DLD1 (cell line): Measurements from ENCODE around the gene TMPRSS6.

Experiments used
- in situ Hi-C: cut with HindIII; loops from 2 replicates; pipeline ENCODE4 v1.10.0; 2017; ENCODE audit warnings: low sequenced_read_pairs

TMPRSS6 gene

DNA sequence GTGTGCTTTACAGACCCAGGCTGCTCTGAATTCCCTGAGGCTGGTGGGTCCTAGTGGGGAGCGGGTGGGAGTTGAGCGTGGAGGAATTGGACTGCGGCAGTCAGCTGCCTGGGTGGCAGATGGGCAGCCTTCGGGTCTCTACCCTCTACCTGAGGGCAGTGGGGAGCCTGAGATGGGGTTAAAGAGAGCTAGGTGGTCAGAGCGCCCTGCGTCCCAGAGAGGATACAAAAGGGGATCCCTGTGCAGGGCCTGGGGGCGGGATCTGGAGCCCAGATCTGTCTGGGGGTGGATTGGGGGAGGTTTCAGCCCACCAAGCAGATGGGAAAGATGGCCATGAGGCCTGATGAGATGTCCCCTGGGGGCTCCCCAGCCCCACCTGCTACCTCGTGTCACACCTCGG is 39.8 kb downstream of the TMPRSS6 start:
- in situ Hi-C loops: no loop called here

DNA sequence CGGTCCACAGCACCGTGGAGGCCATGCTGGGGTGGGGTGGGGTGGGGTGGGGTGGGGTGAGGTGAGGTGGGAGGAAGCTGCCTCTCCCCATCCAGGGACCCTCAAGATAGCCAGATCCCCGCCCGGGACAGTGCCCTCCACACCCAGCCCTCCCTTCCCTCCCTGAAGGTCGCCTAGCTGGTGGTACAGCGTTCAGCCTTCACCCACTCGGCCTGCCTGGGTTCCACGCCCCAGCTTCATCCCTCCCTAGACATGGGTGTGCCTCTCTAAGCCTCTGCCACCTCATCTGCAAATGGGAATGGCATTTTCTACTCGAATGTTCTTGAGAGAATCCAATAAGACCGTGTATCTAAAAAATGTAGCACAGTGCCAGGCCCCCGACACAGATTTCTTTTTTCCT is 40.2 kb downstream of the TMPRSS6 start:
- in situ Hi-C loops: no loop called here

DNA sequence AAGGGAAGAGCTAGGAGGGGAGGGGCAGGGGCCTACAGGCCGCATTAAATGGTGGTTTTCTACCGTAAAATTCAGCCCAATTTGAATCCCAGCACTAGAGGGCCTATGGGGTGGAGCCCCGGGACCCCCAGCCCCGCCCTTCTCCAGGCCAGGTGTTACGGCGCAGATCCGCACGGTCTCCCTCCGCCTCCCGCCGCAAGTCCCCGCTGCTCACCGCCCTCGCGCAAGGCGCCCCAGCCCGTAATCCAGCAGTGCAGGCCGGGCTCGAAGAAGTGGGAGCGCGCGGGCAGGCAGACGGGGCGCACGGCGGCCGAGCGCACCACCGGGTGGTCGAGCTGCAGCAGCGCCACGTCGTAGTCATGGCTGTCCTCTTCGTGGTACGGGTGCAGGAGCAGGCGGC is 40.7 kb downstream of the TMPRSS6 start:
- in situ Hi-C loops: no loop called here

DNA sequence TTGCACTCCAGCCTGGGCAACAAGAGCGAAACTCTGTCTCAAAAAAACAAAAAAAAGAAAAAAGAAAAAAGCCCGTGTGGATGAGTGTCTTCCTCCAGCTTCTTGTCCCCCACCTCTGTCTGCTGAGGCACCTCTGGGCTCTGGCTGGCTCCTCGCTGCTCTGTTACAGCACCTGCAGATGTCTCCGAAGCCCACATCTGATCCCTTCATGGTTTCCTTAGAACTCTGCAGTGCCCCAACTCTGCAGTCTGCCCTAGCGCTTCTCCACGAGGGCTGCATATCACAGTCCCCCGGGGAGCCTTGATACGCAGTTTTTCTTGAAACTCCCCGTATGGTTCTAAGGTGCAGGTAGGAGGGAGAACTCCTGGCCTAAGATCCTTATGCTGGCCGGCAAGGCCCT is 42.1 kb downstream of the TMPRSS6 start:
- in situ Hi-C loops: no loop called here

DNA sequence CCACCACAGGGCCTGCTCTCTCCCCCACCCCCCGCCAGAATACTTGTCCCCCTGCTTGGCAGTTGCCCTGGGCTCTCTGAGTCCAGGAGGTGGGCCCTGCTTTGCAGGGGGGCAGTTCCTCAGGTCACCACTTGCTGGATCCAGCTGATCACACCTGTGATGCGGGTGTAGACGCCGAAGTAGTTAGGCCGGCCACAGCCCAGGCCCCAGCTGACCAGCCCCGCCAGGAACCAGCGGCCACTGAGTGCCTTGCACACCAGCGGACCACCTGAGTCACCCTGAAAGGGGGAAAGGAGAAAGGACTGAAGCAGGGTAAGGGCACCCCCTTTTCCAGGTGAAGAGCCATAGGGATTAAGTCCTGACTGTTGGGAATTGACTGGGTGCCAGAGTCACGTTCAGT is 43.6 kb downstream of the TMPRSS6 start:
- in situ Hi-C loops: no loop called here

DNA sequence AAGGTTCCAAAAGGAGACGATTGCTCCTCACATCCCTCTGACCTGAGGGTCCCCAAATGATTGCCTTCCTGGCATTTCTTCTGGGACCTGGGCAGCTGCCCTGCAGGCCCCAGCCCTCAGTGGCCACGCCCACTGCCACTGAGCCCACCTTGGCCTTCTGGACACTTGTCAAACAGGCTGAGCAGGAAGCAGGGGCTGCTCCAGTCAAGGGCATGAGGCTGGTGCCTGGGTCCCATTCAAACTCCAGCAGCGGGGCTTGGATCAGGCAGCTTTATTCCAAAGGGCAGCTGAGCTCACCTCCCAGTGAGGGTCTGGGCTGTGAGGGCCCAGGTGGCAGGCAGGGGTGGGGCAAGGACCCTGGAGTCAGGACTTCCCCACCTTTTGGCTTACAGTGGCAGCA is 44.3 kb downstream of the TMPRSS6 start:
- in situ Hi-C loops: no loop called here

DNA sequence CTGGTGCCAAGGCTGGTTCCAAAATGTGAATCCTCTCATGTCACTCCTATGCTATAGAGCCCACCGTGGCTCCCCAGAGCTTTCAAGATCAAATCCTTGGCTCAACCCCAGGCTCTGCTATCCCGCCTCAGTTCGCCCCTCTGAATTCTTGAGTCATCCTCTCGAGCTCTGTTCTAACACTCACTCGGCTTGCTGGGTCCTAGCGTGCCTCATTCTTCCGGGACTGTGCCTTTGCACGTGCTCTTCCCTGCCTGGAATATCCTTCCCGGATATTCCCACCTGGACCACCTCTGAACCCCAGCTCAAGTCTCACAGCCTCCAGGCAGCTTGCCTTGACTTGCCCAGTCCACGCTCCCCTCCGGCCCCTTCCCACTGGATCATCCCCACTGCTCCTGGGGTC is 45.0 kb downstream of the TMPRSS6 start:
- in situ Hi-C loops: no loop called here

DNA sequence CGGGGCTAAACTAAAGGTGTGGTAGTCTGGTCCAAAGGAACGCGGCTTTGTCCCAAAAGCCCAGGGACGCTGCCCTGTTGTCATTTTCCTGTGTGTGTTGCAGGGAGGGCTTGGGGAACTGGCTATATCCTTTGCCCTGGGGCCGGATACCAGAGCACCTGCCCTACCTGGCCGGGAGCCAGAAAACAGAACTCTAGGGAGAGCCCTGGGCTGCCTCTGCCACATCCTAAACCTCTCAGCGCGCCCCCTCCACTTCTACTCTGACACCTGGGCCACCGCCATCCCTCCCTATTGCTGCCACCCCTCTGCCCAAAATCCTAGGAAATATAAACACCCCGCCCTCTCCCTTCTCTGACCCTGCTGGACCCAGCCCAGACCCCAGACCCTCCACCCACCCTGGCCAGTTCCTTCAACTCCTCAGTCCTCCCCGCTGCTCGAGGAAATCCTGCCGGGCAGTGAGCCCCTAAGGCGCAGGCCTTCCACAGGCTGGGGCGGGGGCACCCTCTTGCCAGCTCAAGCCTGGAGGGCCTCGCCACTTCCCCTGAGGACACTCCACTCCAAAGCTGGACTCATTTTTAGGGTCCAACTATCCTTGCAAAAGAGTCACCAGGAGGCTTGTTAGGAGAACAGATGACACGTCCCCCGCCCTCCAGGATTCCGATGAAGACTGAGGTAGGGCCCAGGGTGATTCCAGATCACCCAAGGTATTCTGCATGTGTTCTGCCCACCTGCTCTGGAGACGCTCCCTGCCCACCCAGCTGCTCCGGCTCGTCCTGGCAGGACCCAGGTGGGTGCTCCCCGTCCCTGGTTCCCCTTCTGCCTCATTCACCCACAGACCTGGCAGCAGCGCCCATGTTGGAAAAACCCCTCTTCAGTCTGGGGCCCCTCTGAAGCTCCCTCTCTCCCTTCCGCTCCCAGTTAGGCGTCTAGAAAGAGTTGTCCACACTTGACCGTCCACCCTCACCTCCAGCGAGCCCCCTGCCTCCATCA is 45.8 kb downstream of the TMPRSS6 start:
- in situ Hi-C loops: no loop called here

DNA sequence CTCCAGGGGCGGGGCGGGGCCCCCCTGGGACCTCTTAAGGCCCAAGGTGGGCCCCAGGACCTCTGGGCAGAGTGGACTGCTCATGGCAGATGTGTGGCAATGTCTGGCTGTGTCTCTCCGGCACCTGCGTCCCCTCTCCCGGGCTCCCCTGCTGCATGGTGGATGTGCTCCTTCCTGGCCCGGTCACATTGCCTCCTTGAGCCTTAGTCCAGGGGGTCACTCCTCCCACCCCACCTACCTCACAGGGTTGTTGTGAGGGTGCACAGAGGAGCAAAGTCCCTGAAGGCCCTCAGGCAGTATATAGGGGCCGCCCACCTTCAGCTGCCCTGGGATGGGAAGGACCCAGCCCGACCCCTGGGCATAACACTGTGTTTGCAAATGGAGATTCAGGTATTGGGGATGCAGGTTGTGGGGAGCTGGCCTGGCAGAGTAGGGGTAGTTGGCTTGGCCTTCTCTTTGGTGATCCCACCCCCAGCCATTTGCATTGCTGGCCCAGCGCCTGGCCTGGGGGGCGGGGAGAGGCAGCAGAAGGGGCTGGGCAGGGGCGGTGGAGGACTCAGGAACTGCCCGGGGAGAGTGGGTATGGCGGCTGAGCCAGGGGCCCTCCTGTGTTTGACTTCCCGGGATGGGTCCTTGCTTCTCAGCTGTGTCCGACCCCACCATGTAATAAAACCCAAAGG is 46.7 kb downstream of the TMPRSS6 start:
- in situ Hi-C loops: no loop called here

DNA sequence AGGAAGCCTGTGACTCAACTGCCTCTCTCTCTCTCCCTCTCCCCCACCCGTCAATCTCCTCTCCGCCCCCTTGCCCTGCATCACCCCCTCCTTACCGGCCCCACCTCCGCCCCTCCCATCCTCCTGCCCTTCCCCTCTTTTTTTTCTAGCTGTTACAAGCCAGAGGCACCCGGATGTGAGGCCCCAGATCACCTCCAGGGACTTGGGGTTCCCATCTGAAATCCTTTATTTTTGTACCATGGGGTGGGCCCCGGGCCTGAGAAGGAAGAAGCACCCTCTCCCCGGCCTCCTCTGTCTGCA is 47.2 kb downstream of the TMPRSS6 start:
- in situ Hi-C loops: no loop called here

DNA sequence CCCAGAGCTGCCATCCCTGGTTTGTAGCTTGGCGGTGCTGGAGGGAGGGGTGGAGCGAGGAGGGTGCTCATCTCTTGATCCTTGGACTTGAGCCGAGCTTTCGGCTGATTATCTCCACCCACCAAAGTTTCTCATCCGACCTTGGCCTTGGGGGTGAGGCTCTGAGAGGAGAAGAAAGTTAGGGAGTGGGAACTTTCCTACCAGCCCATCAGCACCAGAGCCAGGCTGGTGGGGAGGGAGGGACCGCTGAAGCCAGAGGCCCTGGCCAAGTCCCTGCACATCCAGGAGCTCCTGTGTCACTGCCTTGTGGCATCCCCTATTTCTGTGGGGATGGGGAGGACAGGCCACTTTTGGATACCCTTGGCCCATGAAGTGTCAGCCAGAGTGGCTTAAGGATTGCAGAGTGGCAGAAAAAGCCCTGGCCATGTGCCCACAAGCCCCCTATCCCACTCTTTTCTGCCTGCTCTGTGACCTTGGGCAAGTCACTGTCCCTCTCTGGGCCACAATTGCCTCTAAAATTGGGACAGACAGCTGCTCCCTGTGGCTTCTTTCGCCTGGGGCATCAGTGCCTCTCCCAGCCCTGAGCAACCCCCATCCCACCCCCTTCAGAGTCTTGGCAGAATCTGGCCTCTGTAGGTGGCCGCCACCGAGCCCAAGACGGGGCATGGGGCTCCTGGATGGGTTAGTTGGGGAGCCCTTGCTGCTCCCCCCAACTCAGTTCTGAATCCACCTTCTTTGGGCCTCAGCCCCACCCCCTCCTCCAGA is 47.7 kb downstream of the TMPRSS6 start:
- in situ Hi-C loops: no loop called here

DNA sequence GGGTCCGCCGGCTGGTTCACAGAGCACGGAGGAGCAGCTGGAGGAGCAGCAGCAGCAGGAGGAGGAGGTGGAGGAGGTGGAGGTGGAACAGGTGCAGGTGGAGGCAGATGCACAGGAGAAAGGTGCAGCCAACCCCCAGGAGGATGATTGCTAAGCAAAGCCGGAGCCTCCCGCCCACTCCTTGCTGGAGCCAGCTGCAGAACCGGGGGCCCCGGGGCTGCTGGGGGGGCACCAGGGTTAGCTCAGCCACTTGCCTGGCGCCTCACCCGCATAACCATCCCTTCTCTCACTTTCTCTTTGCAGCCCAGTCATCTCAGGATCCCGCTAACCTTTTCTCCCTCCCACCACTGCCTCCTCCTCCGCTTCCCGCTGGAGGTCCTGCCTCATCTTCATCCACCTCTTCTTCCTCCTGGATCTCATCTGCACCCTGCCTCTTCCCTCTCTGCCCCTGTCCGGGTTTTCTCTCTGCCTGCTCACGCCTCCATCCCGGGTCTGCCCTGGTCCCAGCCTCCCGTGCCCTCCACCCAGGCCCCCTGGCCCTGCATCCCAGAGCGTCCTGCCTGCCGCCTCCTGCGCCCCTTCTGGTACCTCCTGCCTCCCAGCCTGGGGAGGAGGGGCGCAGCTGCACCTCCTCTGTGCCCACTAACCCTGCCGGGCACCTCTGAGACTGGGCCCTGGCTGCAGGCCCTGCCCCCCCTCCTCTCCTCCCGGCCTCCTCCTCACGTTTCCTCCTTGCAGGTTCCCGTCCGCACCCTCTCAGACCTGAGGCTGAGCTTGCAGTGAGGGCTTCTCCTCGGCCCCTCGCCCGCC is 48.5 kb downstream of the TMPRSS6 start:
- in situ Hi-C loops: no loop called here

DNA sequence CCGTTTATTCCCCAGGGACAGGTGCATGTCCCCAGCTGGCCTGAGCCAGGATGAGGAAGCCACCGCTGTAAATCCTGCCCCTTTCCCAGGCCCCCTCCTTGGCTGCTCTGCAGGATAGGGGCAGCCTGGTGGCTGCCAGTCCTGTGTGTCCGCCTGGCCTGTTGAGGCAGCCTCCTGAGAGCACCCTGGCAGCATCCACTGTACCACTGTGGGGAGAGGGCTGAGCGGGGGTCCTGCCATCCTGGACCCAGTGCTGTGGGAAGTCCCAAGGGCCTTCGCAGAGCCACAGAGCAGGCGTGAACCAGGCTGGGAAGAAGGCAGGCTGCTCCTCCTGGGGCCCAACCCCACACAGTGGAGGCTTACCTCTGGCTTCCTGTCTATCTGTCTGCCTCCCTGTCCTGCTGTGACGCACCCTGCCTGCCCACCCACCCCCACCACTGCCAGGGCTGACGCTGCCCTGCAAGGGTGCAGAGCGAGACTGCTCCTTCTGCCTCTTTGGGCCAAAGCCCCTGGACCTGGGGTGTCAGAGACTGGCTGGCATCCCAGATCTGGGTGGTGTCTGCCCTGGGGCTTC is 49.5 kb downstream of the TMPRSS6 start:
- in situ Hi-C loops: loop anchor here (10.0 kb wide), 1 partner anchor 125 kb away; the partner anchor contains the start of gene C1QTNF6

DNA sequence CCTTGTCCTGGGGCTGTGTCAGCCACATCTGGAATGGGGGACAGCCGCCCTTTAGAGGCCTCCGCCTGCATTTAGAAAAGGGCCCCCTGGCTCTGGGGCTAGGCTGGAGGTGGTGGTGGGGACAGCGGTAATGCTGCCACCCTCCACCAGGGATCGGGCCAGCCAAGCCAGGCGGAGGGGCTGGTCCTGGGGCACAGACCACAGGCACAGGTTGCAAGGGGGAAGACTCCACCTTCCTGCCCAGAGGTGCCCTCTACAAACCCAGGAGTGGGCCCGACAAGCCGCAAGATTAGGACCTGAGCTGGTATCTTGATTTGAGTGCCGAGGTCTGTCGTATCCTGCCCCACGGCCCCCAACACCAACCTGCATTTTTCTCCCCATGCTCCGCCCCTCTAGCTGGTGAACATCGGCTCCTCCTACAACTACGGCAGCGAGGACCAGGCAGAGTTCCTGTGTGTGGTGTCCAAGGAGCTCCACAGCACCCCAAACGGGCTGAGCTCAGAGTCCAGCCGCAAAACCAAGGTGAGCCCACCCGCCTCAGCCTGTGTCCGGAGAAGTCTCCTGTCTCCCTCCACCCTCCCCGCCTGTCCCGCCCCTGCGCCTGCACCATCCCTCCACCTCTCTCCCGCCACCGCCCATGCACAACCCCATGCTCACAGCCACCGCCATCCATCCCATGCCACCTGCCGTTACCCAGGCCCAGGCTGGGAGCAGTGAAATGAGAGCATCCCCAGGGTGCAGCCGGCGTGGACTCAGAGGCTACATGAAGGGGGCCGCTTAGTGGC is 50.4 kb downstream of the TMPRSS6 start:
- in situ Hi-C loops: loop anchor here (10.0 kb wide), 1 partner anchor 126 kb away; the partner anchor contains the start of gene C1QTNF6

DNA sequence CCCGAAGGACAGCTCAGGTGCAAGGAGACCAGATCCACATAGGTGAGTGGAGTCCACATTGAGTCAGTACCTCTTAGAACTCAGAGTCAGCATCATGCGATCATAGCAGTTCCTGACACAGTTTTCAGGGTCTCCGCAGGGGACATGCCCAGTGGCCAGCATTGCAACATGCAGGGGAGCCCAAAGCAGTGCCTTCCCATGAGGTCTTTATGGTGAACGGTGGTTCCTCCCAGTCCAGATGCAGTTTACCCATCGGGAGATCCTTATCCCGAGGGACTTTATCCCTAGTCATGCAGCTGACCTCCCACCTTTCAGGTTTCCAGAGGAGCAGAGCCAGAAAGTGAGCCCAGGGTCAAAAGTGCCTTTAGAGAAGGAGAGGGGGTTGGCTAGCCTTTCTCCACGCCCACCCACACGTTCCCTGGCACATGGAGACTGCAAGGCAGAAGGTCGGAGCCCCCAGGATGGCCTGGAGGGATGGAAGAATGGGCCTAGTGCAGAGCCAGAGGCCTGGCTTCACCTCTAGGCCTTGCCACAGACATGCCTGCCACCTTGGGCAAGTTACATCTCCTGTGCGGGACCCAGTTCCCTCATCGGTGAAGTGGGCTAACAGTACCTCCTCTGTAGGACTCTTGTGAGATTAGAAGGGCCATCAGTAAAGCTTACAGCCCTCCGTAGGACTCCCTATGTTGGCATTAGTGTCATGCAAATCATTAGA is 51.6 kb downstream of the TMPRSS6 start:
- in situ Hi-C loops: loop anchor here (10.0 kb wide), 1 partner anchor 127 kb away; the partner anchor contains the start of gene C1QTNF6

DNA sequence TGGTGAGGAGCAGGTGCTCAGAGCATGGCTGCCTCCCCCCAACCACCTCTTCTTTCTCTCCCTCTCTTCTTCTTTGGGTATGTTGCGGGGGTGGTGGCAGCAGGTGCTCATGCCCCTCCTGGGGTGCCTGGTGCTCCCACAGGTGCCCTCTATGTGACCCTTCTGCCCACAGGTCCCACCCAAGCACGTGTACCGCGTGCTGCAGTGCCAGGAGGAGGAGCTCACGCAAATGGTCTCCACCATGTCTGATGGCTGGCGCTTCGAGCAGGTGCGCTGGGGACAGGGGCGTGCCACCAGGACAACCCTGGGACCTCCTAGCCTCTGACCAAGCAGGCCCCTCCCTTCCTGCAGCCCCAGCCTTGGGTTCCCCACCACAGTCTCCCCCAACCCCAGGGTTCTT is 52.3 kb downstream of the TMPRSS6 start:
- in situ Hi-C loops: loop anchor here (10.0 kb wide), 1 partner anchor 128 kb away; the partner anchor contains the start of gene C1QTNF6

DNA sequence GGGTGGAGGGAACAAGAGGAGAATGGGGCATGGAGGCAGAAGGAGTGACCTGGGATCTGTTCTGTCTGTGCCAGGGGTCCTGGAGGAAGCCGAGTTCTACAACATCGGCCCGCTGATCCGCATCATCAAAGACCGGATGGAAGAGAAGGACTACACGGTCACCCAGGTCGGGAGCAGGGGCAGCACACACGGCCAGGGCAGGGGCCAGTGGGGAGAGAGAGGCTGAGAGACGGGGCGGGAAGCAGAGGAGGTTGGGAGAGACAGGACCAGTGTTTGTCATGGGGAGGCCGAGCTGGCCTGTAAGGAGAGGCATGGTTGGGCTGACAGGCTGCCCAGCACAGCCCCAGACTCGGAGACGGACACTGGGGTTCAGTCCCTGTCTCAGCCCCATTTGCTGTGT is 53.3 kb downstream of the TMPRSS6 start:
- in situ Hi-C loops: loop anchor here (10.0 kb wide), 1 partner anchor 129 kb away; the partner anchor contains the start of gene C1QTNF6

DNA sequence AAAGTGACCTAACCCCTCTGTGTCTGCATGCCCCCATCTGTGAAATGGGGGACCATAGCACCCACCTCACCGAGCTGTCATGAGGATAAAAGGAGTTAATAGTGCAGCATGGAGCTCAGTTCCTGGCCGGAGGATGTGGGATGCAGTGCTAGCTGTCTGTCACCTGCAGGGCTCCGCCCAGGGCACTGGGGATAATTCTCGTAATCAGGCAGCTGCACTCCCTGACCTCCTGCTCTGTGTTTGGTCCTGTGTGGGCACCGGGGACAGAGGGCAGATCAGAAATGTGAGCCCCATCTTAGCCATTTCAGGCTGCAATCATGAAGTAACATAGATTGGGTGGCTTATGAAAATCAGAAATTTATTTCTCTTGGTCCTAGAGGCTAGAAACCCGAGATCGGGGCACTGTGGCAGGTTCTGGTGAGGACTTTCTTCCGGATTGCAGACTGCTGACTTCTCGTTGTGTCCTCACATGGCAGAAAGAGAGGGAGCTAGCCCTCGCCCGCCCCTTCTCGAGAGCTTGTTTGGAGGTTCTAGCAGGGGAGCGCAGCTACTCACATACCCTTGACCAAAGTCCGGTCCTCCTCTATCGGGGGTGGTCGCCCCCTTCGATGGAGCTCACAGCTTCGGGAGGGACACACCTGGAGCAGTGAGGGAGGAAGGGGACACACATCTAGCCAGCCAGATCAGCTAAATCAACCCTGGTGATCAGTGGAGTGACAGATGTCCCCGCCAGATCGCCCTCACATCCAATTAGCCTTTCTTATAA is 54.7 kb downstream of the TMPRSS6 start:
- in situ Hi-C loops: loop anchor here (10.0 kb wide), 1 partner anchor 130 kb away; the partner anchor contains the start of gene C1QTNF6
